Measurements from ENCODE around the gene KLHL25.

KLHL25 gene

GRCh38 chr15:85837011-85837433 lies 42.3 kb upstream of the KLHL25 start:
- TF ChIP-seq EZH2phosphoT487 (IDR thresholded peaks at IDR 0.05; ENCODE audit: borderline replicate concordance, low read length), result no peak
- no peak for TF ChIP-seq CTCF (IDR thresholded peaks at IDR 0.05; ENCODE audit: low read depth, low read length, poor library complexity, severe bottlenecking)
- Histone ChIP-seq H3K79me2 (ENCODE audit: control insufficient read depth, low read length) (no peaks in the 10 kb centered on the region), H3K9me3 (ENCODE audit: control insufficient read depth, insufficient read depth, low read length) (no peaks in the 10 kb centered on the region), H3K4me3 (ENCODE audit: low read length) (no peak overlapping the region), H3K9me2 (replicated peaks; ENCODE audit: control insufficient read depth, low read length) (no peaks in the 10 kb centered on the region), H3K36me3 (ENCODE audit: control insufficient read depth, low read length) (no peaks in the 10 kb centered on the region), H3K4me1 (ENCODE audit: control insufficient read depth, low read length) (peaks cover 10% of the 10 kb centered on the region), H3K27ac (ENCODE audit: low read depth, low read length) (no peak overlapping the region), H3K4me2 (ENCODE audit: low read length) (no peak overlapping the region), H3K27me3 (ENCODE audit: control insufficient read depth, low read length) (peaks cover 5% of the 10 kb centered on the region; the same call in 1 of the 2 replicates), H3F3A (ENCODE audit: control insufficient read depth, insufficient read depth) (no peaks in the 10 kb centered on the region), H4K20me1 (ENCODE audit: control insufficient read depth, insufficient read depth, low read depth, low read length) (no peaks in the 10 kb centered on the region)

- no peaks in the 10 kb centered on the region for H3K36me3 ChIP-seq (ENCODE audit: control insufficient read depth, low read length)
- H3K27ac ChIP-seq (ENCODE audit: low read depth, low read length), result no peak overlapping the region
- peaks cover 4% of the 10 kb centered on the region for H3K27me3 ChIP-seq (ENCODE audit: control insufficient read depth, low read length)
- H3K4me3 ChIP-seq (ENCODE audit: low read length), result no peak overlapping the region
- H3K9me3 ChIP-seq (ENCODE audit: control insufficient read depth, insufficient read depth, low read length), result no peaks in the 10 kb centered on the region
- no peaks in the 10 kb centered on the region for H3K9me2 ChIP-seq (replicated peaks; ENCODE audit: control insufficient read depth, low read length)
- H3K4me2 ChIP-seq (ENCODE audit: low read length), result no peak overlapping the region
- TF ChIP-seq CTCF (IDR thresholded peaks at IDR 0.05; ENCODE audit: low read depth, low read length, poor library complexity, severe bottlenecking) (no peak), EZH2phosphoT487 (IDR thresholded peaks at IDR 0.05; ENCODE audit: borderline replicate concordance, low read length) (no peak)
- H4K20me1 ChIP-seq (ENCODE audit: control insufficient read depth, insufficient read depth, low read depth, low read length), result no peaks in the 10 kb centered on the region
- H3K79me2 ChIP-seq (ENCODE audit: control insufficient read depth, low read length), result no peaks in the 10 kb centered on the region
- no peaks in the 10 kb centered on the region for H3K4me1 ChIP-seq (ENCODE audit: control insufficient read depth, low read length)
- no peaks in the 10 kb centered on the region for H3F3A ChIP-seq (ENCODE audit: control insufficient read depth, insufficient read depth)
These were observed 39.9 kb upstream of the KLHL25 start for GRCh38 chr15:85834651-85835050.

- TF ChIP-seq CTCF (IDR thresholded peaks at IDR 0.05; ENCODE audit: low read depth, low read length, poor library complexity, severe bottlenecking) (no peak), EZH2phosphoT487 (IDR thresholded peaks at IDR 0.05; ENCODE audit: borderline replicate concordance, low read length) (no peak)
- Histone ChIP-seq H3K9me3 (ENCODE audit: control insufficient read depth, insufficient read depth, low read length) (no peaks in the 10 kb centered on the region), H3K36me3 (ENCODE audit: control insufficient read depth, low read length) (no peaks in the 10 kb centered on the region), H3K27me3 (ENCODE audit: control insufficient read depth, low read length) (peaks cover 17% of the 10 kb centered on the region), H3F3A (ENCODE audit: control insufficient read depth, insufficient read depth) (no peaks in the 10 kb centered on the region), H3K27ac (ENCODE audit: low read depth, low read length) (no peak overlapping the region), H3K79me2 (ENCODE audit: control insufficient read depth, low read length) (no peaks in the 10 kb centered on the region), H3K4me1 (ENCODE audit: control insufficient read depth, low read length) (no peaks in the 10 kb centered on the region), H4K20me1 (ENCODE audit: control insufficient read depth, insufficient read depth, low read depth, low read length) (no peaks in the 10 kb centered on the region), H3K4me3 (ENCODE audit: low read length) (no peak overlapping the region), H3K9me2 (replicated peaks; ENCODE audit: control insufficient read depth, low read length) (no peaks in the 10 kb centered on the region), H3K4me2 (ENCODE audit: low read length) (no peak overlapping the region)
These were observed 37.7 kb upstream of the KLHL25 start for GRCh38 chr15:85832394-85832793.

Data from DOHH2 (cell line).